Femur (tissue), 1 donor: ENCODE results near the gene FBXO34.

Experiments
- DNase-seq: peaks from one replicate; pipeline ENCODE4 v3.0.0-alpha.2; 2017

Gene FBXO34

DNA sequence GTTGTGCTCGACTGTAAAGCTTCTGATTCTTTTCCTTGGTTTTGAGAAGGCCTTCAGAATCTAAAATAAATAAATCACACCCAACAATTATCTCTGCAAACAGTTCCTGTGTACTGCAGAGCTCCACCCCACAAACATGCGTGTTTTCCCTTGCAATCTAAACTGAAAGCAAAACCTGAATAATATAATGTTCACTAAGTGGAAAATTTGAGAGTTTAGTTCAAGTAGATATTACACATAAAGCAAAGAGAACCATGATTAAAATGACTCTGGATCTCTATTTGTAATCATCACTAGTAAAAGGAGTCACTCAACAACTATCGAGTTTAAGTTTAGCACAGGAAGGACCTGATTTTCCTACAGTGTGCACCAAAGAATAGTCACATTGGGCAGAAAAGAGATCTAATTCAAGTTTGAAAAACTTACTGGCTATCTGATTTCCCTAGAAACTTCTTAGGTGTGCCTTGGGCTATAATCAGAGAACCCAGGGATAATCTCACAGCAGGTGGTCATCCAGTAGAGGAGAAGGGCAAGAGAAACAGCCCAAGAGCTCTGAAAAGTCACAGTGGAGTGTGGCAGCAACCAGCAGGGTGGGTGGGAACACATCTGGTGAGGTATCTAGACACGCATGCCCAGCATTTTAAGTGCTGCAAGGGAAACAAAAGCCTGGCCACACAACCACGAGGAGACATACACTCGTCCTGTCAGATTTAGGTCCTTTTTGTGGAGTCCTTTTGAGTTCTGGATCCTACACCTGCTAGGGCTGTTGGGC lies 115.0 kb downstream of the FBXO34 start:
- DNase-seq, result no peak

DNA sequence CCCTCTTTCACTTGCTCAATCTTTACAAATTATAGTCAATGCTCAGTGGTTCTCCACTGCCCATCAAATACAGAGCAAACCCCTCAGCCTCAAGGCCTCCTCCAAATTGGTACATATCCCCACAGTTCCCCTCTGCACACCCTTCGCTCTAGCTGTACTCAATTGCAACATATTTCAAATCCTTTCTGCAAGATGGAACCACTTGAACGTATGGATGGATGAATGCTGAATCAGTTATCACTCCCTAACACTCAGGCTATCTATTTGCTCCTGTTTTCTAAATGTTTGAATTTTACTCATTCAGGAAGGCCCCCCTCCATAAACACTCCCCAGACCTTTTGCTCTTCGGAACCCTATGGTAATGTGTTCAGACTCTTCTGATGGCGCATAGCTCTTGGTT lies 115.9 kb downstream of the FBXO34 start:
- DNase-seq, result no peak

DNA sequence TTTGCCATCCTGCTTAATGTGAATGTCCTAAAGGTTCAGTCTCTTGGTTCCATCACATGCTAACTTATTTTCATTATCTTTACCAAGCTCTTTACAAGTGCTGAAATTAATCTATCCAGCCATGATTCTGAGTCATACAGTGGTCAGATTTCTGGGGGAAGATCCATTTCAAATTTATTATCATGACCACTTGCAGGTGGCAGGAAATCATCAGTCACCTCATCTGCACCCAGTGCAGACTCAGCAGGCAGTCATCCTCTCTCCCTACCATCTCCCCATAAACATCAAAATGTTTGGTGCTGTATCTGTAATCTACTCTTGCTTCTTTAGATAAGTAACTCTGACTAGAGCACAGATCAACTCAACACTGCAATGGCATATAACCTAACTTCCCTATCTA lies 116.9 kb downstream of the FBXO34 start:
- DNase-seq, result no peak

DNA sequence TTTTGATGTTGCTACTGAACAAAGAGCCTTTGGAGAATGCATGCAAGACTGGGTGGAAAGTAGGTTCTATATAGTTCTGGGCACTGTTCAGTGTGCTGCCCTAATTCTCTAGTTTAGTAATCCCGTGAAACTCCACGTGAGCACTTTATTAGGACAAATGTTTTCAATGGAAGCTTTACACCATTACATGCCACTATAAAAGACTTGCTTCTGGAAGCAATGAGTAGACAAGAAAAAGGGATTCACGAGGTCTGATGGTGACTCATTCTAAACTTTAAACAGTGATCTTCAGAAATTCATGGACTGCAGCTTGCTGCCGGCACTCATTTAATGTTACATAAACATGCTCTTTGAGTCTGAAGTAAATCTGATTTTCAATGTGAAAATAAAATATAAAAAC lies 118.1 kb downstream of the FBXO34 start:
- DNase-seq, result no peak

DNA sequence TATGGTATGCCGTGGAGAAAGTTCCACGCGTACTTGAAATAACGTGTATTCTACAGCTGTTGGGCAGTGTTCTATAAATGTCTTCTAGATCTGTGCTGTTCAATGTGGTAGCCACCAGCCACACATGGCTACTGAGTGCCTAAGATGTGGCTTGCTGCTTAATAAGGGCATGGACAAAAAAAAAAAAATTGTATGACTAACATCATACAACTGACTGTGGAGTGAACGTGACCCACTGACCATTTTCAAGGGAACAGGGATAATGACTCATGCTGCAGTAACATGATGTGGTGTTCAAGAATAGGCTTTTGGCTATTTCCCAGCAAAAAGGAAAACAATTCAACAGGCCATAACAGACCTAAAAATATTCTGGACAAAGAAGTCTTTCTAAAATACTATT lies 127.5 kb downstream of the FBXO34 start:
- no peak for DNase-seq

DNA sequence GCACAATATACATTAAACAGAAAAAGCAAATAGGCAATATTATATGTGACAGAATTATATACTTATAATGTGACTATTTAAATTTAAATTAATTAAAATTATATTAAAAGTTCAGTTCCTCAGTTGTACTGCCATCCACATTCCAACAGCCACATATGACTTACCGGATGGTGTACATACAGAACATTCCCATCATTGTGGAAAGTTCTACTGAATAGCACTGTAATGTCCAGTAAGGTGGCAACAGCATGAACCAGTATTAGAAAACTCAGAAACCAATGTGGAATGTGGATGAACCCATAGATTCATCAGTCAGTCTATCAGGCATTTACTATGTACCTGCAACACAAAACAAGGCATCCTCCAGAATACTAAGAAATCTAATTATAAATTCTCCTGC lies 128.0 kb downstream of the FBXO34 start:
- DNase-seq, result no peak

DNA sequence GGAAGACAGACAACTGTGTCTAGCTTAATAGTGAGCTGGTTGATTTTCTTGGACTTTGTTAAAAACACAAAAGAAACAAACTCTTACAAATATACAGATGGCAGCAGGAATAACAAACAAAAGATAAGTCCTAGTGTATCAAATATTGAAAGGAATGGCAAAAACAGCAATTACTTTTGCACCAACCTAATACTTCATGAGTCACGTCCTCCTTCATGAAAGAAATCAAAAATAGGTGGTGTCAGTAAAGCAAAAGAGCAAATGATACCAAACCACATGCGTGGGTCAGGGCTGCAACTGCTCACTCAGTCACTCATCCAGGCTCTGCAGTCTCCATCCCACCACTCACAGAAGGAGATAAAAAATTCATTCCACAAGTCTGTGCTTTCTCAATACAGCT lies 128.6 kb downstream of the FBXO34 start:
- no peak for DNase-seq

DNA sequence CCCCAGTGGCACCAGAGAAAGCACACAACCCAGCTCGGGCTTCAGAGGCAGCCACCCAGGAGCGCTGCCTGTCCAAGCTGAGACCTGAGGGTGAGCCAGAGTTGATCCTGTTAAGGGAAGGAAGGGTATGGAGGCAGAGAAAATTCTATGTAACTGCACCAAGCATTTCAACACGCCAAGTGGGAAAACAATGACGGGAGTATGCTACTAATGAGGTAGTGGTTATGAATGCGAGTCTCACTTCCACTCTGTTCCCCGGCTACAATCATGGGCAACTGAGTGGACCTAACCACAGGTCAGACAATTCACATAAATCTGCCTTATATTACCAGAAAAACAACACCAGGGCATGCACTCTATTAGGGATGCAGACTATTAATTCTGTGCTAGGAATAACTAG lies 130.5 kb downstream of the FBXO34 start:
- DNase-seq, result no peak
